Measurements from ENCODE around the gene SRGAP1.
"Not testable (repeated sequence)": the region's sequence is repeated elsewhere in the genome, so short reads cannot be mapped to it uniquely, and the experiment has no call there.

SRGAP1 gene

DNA sequence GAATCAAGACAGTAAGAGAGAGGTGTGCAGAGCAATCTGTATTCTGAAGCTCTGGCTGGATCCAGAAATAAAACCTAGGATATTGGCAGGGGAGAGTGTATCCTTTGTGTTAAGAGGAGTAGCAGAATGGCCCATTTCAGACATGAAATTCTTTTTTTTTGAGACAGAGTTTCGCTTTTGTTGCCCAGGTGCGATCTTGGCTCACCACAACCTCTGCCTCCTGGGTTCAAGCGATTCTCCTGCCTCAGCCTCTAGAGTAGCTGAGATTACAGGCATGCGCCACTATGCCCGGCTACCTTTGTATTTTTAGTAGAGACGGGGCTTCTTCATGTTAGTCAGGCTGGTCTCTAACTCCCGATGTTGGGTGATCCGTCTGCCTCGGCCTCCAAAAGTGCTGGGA, 6.1 kb upstream of the SRGAP1 start:
- no peak for DNase-seq (ENCODE audit: low read depth in 2 of 2)

DNA sequence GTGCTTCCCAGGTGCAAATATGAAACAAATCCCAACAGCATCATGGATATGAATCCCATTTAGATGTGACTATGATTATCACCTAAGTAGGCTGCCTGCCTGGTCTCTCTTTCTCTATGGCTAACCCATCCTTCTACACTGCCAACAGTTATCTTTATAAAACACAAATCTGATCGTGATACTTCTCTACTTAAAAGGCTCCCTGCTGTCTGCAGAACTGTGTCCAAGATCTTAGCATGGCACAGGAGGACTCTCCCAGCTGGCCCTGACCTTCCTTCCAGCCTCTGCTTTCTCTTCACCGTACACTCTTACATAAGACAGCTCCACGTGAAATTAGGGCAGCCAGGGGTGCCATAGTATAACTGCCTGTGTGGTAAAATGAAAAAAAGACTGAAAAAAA, 3.5 kb upstream of the SRGAP1 start:
- DNase-seq (ENCODE audit: low read depth in 2 of 2) = no peak

DNA sequence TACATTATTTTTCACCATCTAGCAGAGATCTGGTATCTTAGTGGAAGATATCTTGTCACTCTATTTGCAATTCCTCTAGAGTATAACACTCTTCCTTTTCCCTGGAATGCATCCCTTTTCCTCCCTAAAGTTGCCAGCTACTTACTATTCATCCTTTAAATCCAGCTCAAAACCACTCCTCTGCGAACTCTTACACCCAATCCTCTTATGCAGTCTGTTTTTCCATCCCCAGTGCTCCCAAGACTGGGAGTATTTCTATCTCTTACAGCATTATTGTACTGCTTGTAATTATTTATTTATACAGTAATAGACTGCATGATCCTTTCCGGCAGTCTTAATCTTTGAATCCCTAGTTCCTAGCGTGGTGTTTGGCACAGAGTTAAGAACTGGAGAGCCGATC, 2.9 kb upstream of the SRGAP1 start:
- DNase-seq (ENCODE audit: low read depth in 2 of 2) = no peak

DNA sequence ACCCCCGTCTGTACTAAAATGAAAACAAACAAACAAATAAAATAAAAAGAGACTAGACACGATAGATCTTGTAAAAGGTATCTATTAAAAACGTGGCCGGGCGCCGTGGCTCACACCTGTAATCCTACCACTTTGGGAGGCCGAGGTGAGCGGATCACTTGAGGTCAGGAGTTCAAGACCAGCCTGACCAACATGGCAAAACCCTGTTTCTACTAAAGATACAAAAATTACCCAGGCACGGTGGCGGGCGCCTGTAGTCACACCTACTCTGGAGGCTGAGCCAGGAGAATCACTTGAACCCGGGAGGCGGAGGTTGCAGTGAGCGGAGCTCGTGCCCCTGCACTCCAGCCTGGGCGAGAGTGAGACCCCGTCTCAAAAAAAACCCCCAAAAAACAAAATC, 1.8 kb upstream of the SRGAP1 start:
- not testable (repeated sequence) for DNase-seq (ENCODE audit: low read depth in 2 of 2)

DNA sequence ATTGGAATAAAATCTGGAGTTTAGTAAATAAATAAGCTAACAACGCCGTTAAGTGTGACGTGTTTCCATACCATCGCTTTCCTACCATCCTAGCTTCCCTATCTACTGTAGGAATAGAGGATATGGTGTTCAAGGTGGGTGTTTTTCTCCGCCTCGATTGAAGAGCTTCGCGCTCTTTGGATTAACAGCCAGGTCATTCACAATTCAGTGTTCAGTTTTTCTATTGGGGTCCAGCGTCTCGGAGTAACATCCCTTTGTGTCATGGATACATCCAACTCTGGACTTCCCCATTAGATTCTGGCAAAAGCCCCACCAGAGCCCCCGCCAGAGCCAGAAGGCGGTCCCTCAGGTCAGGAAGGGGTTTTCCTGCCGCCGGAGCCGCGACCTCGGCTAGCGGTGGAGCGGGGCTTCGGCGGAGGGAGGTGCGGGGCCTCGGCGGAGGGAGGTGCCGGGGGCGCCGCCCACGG, 1.2 kb upstream of the SRGAP1 start:
- DNase-seq (ENCODE audit: low read depth in 2 of 2) = no peak

DNA sequence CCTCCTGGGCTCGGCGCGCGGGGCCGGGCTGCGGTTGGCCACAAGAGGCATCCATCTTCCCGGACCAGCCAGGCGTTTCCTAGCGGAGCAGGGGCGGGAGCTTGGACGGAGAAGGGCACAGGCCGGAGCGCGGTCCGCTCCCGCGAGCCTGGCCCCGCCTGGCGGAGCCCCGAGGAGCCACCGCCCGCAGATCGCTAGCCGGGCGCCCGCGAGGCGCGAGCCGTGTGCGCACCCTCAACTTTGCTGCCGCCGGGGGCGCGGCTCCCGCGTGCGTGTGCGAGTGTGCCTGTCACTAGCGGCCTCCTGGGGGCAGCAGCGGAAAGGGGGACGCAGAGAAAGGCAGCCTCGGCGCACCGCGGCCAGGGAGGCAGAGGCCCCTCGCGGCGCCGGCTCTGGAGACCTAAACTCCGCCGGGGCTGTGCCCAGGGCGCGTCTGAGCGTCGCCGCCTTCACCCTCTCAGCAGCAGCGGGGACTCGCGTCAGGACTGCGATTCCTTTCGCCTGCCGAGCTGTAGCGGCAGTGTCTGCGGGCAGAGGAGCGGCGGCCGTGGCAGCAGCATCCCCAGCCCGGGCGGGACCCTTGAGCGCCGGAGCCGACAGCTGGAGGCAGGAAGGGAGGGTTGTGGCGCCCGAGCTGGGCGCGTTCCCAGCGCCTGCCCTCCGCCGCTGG, 644 bp upstream of the SRGAP1 start:
- DNase-seq (ENCODE audit: low read depth in 2 of 2) = peak; percentile 63 to 71

DNA sequence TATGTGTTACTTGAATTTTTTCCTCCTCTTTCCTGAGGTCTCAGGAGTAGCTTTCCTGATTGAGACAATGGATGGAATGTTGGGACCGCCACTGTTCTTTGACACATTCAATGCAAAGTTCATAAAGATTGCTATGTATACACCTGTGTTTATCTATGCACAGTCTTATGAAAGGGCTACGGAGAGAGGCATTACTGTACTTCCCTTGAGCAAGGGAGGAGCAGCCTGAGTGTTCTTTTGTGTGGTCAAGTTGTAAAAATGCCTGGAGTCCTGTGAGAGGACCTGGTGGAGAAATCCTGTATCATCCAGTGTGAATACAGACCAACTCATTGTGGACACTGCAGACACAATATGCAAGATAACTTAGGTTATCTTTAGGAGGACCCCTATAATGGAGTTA, 1.2 kb downstream of the SRGAP1 start:
- no peak for DNase-seq (ENCODE audit: low read depth in 2 of 2)

DNA sequence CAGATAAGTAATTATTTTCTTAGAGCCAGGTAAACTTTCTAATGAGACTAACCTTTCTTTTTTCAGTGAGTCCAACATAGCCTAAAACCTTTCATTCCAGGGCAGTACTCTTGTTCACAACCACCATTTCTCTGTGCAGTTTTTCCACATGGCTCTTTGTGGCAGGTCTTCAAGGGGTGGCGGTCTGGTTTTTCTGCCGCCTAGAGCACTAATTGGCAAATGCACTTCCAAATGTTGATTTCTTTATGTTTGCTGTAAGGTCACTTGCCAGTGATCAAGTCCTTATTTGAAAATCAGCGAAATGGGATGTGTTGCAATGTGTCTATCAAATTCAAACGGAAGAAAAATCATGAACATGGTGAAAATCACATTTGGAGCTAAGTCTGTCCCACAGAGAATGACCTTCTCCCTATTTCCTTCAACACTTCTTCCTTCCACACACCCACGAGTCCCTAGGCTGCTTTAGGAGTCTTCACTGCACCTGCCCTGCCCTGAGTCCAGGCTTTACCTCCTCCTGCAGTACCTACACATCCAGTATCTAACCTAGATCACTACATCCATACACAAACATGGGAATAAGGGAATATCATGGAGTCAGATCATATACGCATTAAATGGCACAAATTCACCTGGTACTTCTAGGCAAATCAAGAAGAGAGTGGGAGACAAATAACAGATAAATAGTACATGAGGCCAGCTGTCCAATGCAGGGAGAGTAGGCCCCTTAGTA, 1.9 kb downstream of the SRGAP1 start:
- no peak for DNase-seq (ENCODE audit: low read depth in 2 of 2)

DNA sequence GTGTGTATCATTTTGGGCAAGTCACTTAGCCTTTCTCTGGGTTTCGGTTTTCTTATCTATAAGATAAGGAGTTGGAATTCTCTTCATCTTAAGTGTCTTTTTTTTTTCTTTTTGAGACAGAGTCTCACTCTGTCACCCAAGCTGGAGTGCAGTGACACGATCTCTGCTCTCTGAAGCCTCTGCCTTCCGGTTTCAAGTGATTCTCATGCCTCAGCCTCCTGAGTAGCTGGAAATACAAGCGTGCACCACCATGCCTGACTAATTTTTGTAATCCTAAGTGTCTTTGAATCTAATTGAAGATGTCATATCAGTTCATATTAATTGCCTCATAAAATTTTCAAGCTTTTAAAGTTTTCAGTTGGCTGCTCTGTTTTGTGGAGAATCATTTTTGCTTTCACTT, 4.0 kb downstream of the SRGAP1 start:
- no peak for DNase-seq (ENCODE audit: low read depth in 2 of 2)

DNA sequence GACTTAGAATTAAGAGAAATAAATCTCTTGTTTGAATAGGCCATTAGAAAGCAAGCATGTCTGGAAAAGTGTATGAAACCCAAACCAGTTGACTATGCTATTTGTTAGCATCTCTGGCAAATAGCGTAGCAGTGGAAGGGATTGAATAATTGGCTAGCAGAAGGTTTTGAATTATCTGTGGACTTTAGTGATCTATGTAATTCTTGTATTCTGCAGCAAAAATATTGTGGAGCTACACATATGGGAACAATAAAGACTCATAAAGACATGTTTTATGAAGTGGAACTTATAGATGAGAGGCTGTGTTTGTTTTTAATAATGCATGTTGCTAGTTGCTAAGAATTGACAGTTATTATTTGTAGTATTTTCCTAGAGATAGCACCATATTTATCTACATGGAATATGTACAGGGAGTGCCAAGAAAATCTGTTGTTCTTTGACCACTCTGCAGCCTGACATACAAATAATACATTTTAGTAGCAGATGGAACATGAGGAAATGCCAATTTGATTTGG, 4.7 kb downstream of the SRGAP1 start:
- DNase-seq (ENCODE audit: low read depth in 2 of 2) = no peak

DNA sequence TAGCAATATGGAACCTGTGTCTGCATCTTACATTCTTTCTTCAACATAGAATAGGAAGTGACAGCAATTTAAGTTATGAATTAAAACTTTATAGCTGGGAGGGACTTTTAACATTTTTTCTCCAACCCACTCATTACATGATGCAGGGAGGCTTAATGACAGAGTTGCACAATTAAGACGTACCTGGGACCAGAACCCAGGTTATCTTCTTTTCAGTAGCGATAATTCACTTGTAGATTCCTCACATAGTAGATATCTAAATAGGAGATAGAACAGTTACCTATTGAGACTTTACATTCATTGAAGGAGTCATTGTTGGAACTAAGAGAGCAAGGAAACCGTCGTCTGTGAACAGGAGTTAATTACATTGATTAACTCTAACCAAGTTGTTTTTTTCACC, 5.1 kb downstream of the SRGAP1 start:
- DNase-seq (ENCODE audit: low read depth in 2 of 2) = no peak

DNA sequence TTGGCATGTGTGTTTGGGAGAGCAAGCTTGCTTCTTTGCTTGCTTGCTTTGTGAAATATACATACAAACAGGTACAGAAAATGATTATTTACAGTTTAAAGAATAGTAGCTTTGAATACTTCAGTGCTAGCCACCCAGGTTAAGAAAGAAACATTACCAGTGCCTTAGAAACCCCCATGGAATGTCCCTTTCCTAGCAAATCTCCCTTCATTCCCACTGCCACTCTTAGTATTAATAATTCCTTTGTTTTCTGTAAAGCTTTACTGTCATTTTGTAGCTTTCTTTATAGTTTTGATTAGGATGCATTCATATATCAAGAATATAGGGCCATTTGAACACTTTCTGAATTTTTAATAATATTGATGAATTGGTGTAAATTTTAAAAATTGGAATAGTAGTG, 9.5 kb downstream of the SRGAP1 start:
- DNase-seq (ENCODE audit: low read depth in 2 of 2) = no peak

DNA sequence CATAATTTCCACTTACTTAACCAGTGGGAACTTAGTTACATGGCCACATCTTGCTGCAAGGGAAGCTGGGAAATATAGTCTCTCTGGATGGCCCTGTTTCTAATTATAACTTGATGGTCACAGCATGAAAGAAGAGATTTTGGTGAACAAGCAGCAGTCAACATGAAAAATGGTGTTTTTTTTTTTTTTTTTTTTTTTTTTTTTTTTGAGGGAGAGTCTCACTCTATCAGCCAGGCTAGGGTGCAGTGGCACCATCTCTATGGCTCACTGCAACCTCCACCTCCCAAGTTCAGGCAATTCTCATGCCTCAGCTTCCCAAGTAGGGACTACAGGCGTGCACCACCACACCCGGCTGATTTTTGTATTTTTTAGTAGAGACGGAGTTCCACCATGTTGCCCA, 10.8 kb downstream of the SRGAP1 start:
- DNase-seq (ENCODE audit: low read depth in 2 of 2) = no peak

DNA sequence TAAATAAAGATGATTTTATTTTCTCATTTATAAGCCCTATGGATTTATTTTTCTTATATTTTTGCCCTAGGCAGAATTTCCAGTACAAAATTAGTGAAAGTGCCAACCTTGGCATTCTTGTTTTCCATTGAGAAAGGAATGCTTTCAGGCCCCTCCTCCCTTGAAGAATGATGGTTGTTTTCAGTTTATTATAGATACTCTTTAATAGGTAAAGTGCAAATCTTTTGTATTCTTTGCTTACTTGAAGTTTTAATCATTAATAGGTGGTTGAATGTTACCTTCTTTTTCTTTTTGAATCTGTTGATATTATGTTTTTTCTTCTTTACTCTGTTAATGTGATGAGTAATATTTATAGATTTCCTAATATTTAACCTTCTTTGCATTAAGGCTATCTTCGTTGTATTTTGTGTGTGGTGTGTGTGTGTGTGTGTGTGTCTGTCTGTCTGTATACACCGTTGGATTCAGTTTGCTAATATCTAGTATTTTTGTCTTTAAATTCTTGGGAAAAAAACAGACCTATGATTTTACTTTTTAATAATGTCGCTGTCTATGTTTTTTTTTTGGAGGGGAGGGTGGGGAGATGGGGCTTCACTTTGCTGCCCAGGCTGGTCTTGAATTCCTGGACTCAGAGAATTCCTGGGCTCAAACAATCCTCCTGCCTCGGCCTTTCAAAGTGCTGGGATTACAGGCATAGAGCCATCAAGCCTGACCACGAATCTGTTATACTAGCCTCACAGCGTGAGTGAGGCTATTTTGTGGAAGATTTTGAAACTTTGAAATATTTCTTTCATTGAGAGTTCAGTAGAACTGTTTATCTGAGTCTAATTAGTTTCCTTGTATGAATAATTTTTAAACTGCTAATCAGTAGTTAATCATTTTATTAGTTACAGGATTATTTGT, 13.5 kb downstream of the SRGAP1 start:
- DNase-seq (ENCODE audit: low read depth in 2 of 2) = no peak

DNA sequence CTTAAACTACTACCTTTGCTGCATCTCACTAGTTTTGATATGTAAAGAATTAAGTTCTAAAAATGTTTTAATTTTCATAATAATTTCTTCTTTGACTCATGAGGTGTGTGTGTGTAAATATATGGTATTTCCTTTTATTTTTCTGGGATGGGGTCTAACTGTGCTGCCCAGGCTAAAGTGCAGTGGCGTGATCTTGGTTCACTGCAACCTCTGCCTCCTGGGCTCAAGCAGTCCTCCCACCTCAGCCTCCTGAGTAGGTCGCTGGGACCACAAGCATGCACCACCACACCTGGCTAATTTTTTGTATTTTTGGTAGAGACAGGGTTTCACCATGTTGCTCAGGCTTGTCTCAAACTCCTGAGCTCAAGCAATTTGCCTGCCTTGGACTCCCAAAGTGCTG, 15.4 kb downstream of the SRGAP1 start:
- not testable (repeated sequence) for DNase-seq (ENCODE audit: low read depth in 2 of 2)

DNA sequence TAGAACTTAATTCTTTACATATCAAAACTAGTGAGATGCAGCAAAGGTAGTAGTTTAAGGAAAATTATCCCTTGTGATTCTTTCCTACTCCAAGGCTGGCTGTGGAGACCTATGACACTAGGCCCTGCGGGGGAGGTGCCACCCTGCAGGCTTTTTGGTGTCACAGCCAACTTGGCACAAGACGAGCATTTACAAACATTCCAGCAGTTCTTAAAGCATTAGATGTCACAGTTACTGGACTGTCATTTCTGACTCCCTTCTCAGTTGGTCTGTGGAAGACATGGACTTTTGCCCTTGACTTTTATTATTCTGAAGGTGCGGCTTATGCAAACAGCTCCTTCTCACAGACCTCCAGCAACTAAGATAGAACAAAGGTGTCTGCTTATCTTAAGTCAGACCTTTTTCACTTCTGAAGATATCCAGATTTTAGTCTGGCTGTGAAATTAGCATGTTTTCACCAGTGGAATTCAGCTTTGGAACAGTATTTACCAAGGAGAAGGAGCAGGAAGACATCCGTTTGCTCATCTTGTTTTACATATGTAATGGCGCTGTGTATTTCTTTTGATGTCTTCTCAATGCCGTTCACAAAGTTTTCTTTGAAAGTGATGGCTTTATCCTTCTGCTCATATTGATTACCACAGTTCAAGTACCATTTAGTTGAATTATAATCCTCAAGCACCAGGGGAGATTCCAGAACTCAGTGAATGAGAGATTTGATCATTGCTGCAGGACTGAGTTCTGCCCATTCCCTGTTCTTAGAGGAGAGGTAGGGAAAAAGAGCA, 17.9 kb downstream of the SRGAP1 start:
- DNase-seq (ENCODE audit: low read depth in 2 of 2) = no peak

DNA sequence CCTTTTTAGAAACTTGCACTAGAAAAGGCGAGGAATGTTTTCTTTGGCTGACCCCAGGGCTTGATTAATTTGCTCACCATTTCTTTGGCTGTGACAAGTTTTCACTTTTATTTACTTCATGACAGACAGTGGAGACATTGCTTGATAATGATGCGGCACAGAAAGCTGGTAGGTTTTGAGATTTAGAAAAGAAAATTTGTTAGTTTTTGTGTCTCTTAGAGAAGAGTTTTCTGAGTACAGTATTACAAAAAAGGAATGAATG, 18.4 kb downstream of the SRGAP1 start:
- DNase-seq (ENCODE audit: low read depth in 2 of 2) = no peak

DNA sequence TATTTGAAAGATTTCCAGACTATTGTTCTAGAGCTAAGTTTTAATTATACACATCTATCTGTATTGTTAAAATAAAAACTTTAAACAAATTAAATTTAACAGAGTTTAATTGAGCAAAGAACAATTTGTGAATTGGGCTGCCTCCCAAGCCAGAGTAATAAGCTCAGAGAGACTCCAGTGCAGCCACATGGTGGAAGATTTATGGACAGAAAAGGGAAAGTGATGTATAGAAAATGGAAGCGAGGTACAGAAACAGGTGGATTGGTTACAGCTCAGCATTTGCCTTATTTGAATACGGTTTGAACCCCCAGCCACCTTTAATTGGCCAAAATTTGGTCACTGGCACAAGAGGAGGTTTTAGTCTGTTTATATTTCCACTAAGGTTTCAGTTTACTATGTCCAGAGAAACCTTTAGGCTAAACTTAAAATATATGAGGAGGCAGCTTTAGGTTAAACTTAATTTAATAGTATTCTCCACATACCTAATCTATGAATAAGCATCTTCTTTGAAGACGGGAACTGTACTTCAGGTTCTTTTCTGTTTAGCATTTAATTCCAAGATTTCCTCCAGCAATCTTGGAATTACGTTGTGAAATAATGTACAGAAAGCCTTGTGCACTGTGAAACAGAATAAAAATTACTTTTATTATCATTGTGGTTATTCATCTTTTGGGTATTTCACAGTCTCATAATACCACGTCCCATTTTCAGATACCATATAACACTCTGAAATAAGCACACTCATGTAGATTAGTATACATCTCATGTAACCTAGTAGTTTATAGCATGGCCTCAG, 19.4 kb downstream of the SRGAP1 start:
- no peak for DNase-seq (ENCODE audit: low read depth in 2 of 2)

DNA sequence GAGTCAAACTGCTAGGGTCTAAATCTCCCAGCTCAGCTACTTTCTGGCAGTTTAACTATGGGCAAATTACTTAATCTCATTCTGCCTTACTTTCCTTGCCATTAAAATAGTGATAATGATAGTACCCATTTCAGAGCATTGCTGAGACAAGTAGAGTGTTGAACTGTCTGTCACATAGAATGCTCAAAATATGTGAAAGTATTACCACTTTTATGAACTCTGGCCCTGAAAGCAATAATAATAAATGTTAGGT, 19.9 kb downstream of the SRGAP1 start:
- DNase-seq (ENCODE audit: low read depth in 2 of 2) = no peak

DNA sequence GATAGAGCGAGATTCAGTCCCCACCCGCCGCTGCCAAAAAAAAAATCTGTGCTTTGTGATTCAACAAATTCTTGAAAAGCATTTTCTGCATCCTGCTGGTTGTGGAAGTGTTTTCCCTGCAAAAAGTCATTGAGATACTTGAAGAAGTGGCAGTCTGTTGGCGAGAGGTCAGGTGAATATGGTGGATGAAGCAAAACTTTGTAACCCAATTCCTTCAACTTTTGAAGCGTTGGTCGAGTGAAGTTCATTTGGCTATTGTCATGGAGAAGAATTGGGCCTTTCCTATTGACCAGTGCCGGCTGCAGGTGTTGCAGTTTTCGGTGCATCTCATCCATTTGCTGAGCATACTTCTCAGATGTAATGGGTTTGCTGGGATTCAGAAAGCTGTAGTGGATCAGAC, 20.9 kb downstream of the SRGAP1 start:
- DNase-seq (ENCODE audit: low read depth in 2 of 2) = no peak

DNA sequence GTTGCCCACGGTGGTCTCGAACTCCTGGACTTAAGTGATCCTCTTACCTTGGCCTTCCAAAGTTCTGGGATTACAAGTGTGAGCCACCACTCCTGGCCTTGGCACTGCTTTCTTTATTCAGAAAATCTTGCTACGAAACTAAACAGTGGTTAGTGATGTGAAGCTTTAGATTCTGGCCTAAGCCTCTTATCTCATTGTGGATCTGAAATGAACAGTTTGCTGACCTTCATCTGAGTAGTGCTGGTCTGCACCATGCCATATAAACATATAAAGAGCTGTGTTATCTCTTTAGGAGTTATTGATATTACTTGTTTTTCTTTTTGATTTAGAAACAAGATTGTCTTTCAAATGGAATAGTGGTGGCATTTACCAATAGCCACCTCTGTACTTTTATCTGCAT, 22.6 kb downstream of the SRGAP1 start:
- DNase-seq (ENCODE audit: low read depth in 2 of 2) = no peak

All from stimulated activated CD4-positive, alpha-beta T cell treated with anti-CD3 and anti-CD28 coated beads, Interleukin-1b, Interleukin-23, amount 100 ng/mL, for 4 hours (primary cell).